Measurements from ENCODE around the gene LOC101059915.

Gene LOC101059915

DNA sequence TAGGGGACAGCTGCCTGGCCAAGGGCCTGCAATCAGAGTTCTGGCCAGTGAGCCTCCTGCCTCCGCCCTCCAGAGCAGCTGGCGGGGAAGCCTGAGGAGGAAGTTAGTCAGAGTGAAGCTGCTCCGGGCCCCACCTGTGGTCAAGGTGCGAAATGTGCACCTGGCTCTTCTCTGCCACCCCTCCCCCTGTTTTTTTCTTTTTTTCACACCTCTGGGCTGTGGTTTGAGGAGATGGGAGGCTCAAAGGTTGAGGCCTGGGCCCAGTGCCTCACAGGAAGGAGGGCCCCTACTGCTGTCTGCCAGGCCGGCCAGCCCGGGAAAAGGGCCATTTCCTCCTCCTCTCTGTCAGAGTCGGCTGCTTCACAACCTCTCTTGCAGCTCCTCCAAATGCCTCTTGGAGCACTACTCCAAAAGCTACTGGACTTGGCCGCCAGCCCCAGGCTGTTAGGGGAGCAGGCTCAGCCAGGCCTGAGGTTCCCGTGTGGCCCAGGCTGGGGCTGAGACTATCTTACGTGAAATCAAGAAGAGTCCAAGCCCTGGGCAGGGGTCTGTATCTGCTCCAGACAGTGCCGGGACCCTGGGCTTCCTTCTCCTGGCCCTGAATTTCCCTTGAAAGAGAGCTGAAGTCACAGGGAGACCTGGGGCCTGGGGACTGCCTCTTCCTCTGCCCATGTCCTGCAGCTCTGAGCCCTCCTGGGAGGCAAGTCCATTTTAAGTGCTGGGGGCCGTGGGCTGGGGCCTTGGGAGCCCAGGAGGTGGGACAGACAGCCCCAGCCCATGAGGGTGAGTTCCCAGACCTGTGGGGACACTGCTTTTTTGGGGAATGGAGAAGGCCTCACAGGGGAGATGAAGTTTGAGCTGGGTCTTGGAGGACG is 44.5 kb upstream of the LOC101059915 start:
- no peaks in the 10 kb centered on the region for H3K9me3 ChIP-seq (replicated peaks in 1 of 2; ENCODE audit: control insufficient read depth in 2 of 2, insufficient read depth in 1 of 2, low read depth in 1 of 2, low read length in 2 of 2)
- H3K9ac ChIP-seq (ENCODE audit: low read depth, low read length, poor library complexity) = no peak overlapping the region
- no peak overlapping the region for H2BK5ac ChIP-seq (ENCODE audit: low read length)
- no CpG with 5 or more reads among the region's 13 CpGs for WGBS, 2 donors (ENCODE audit: extremely low coverage in 2 of 2, insufficient read length in 2 of 2, insufficient replicate concordance in 1 of 2)
- no peaks in the 10 kb centered on the region for H3K79me1 ChIP-seq (ENCODE audit: low read depth, low read length)
- H4K8ac ChIP-seq (ENCODE audit: low read depth, low read length) = no peak overlapping the region
- H2BK12ac ChIP-seq (ENCODE audit: low read length) = no peak overlapping the region
- no peak overlapping the region for H4K91ac ChIP-seq (ENCODE audit: low read depth, low read length, poor library complexity)
- H3K4me1 ChIP-seq (ENCODE audit: control insufficient read depth in 2 of 2, insufficient read depth in 1 of 2, low read depth in 1 of 2, low read length in 2 of 2) = no peaks in the 10 kb centered on the region
- no peak overlapping the region for H3K18ac ChIP-seq (ENCODE audit: low read length)
- peak overlapping the region; percentile 92 for H2AFZ ChIP-seq (ENCODE audit: low read length)
- no peak overlapping the region for H3K27ac ChIP-seq (replicated peaks; ENCODE audit: low read length)
- no peak overlapping the region for H3K14ac ChIP-seq (ENCODE audit: low read length)
- H3K23ac ChIP-seq (ENCODE audit: low read depth, low read length, poor library complexity) = no peak overlapping the region
- no peak overlapping the region for H3K4me3 ChIP-seq (ENCODE audit: low read length in 2 of 2)
- no peak overlapping the region for H3K4me2 ChIP-seq (ENCODE audit: insufficient read depth, low read length, poor library complexity, severe bottlenecking)
- H2AK5ac ChIP-seq (ENCODE audit: low read depth, low read length) = no peak overlapping the region
- no peaks in the 10 kb centered on the region for H3K36me3 ChIP-seq (replicated peaks in 1 of 2; ENCODE audit: control insufficient read depth in 2 of 2, insufficient read depth in 2 of 2, low read length in 2 of 2)
- H2BK120ac ChIP-seq (ENCODE audit: low read depth, low read length) = no peak overlapping the region
- H3K27me3 ChIP-seq (ENCODE audit: control insufficient read depth in 3 of 3, insufficient read depth in 3 of 3, low read depth in 1 of 3, low read length in 3 of 3) = peaks cover 0 to 7% (median 0%) of the 10 kb centered on the region in 3 experiments
- H3K4ac ChIP-seq (ENCODE audit: low read length) = no peak overlapping the region
- no peak overlapping the region for H2BK15ac ChIP-seq (ENCODE audit: low read length)
- DNase-seq (ENCODE audit: low spot score) = peak; percentile 4

DNA sequence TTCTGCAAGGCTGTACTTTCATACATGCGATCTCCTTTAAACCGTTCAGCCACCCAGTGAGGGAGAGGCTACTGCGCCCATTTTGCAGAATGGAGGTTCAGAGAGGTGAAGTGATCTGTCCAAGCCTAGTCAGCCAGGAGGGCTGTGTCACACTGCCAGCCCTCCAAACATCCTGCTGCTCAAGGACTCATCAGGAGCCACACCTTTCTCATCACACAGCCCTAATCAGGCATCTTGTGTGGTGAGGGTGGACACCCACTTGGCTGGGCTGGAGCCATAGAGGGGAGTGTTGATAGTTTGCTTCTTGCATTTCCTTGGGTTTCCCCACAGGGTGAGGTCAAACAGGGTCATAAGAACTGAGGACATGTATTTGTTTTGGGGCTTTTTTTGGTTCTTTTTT is 43.6 kb upstream of the LOC101059915 start:
- no peak overlapping the region for H3K18ac ChIP-seq (ENCODE audit: low read length)
- no peak overlapping the region for H3K14ac ChIP-seq (ENCODE audit: low read length)
- DNase-seq (ENCODE audit: low spot score) = no peak
- H3K79me1 ChIP-seq (ENCODE audit: low read depth, low read length) = no peaks in the 10 kb centered on the region
- no peaks in the 10 kb centered on the region for H3K9me3 ChIP-seq (replicated peaks in 1 of 2; ENCODE audit: control insufficient read depth in 2 of 2, insufficient read depth in 1 of 2, low read depth in 1 of 2, low read length in 2 of 2)
- no peaks in the 10 kb centered on the region for H3K4me1 ChIP-seq (ENCODE audit: control insufficient read depth in 2 of 2, insufficient read depth in 1 of 2, low read depth in 1 of 2, low read length in 2 of 2)
- H4K8ac ChIP-seq (ENCODE audit: low read depth, low read length) = no peak overlapping the region
- no peak overlapping the region for H3K23ac ChIP-seq (ENCODE audit: low read depth, low read length, poor library complexity)
- no peak overlapping the region for H2AK5ac ChIP-seq (ENCODE audit: low read depth, low read length)
- H2BK120ac ChIP-seq (ENCODE audit: low read depth, low read length) = no peak overlapping the region
- no peak overlapping the region for H3K27ac ChIP-seq (replicated peaks; ENCODE audit: low read length)
- H4K91ac ChIP-seq (ENCODE audit: low read depth, low read length, poor library complexity) = no peak overlapping the region
- WGBS, 2 donors (ENCODE audit: extremely low coverage in 2 of 2, insufficient read length in 2 of 2, insufficient replicate concordance in 1 of 2) = no CpG with 5 or more reads among the region's 3 CpGs
- H2BK12ac ChIP-seq (ENCODE audit: low read length) = no peak overlapping the region
- H3K9ac ChIP-seq (ENCODE audit: low read depth, low read length, poor library complexity) = no peak overlapping the region
- no peak overlapping the region for H2BK5ac ChIP-seq (ENCODE audit: low read length)
- H3K27me3 ChIP-seq (ENCODE audit: control insufficient read depth in 3 of 3, insufficient read depth in 3 of 3, low read depth in 1 of 3, low read length in 3 of 3) = peaks cover 0 to 3% (median 0%) of the 10 kb centered on the region in 3 experiments
- H2AFZ ChIP-seq (ENCODE audit: low read length) = no peak overlapping the region
- no peak overlapping the region for H3K4me3 ChIP-seq (ENCODE audit: low read length in 2 of 2)
- no peak overlapping the region for H3K4me2 ChIP-seq (ENCODE audit: insufficient read depth, low read length, poor library complexity, severe bottlenecking)
- no peak overlapping the region for H2BK15ac ChIP-seq (ENCODE audit: low read length)
- H3K36me3 ChIP-seq (replicated peaks in 1 of 2; ENCODE audit: control insufficient read depth in 2 of 2, insufficient read depth in 2 of 2, low read length in 2 of 2) = no peaks in the 10 kb centered on the region
- no peak overlapping the region for H3K4ac ChIP-seq (ENCODE audit: low read length)

DNA sequence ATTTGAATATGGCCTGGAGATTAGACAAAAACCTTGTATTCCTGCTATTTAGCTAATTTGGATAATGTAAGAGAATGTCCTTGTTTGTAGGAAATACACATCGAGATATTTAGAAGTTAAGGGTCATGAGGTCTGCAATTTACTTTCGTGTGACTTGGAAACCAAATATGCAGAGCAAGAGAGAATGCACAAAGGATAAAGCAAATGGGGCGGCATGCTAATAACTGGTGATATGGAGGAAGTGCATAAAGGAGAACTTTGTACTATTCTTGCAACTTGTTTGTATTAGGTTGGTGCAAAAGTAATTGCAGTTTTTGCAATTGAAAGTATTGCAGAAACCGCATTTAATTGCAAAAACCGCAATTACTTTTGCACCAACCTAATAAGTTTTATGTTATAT is 41.9 kb upstream of the LOC101059915 start:
- no peaks in the 10 kb centered on the region for H3K4me1 ChIP-seq (ENCODE audit: control insufficient read depth in 2 of 2, insufficient read depth in 1 of 2, low read depth in 1 of 2, low read length in 2 of 2)
- H3K9ac ChIP-seq (ENCODE audit: low read depth, low read length, poor library complexity) = no peak overlapping the region
- H3K18ac ChIP-seq (ENCODE audit: low read length) = no peak overlapping the region
- no peak overlapping the region for H3K23ac ChIP-seq (ENCODE audit: low read depth, low read length, poor library complexity)
- H4K91ac ChIP-seq (ENCODE audit: low read depth, low read length, poor library complexity) = no peak overlapping the region
- H3K9me3 ChIP-seq (replicated peaks in 1 of 2; ENCODE audit: control insufficient read depth in 2 of 2, insufficient read depth in 1 of 2, low read depth in 1 of 2, low read length in 2 of 2) = no peaks in the 10 kb centered on the region
- H3K27me3 ChIP-seq (ENCODE audit: control insufficient read depth in 3 of 3, insufficient read depth in 3 of 3, low read depth in 1 of 3, low read length in 3 of 3) = no peaks in the 10 kb centered on the region
- no peak overlapping the region for H2AK5ac ChIP-seq (ENCODE audit: low read depth, low read length)
- H3K36me3 ChIP-seq (replicated peaks in 1 of 2; ENCODE audit: control insufficient read depth in 2 of 2, insufficient read depth in 2 of 2, low read length in 2 of 2) = no peaks in the 10 kb centered on the region
- no peaks in the 10 kb centered on the region for H3K79me1 ChIP-seq (ENCODE audit: low read depth, low read length)
- H3K4me2 ChIP-seq (ENCODE audit: insufficient read depth, low read length, poor library complexity, severe bottlenecking) = no peak overlapping the region
- H3K4ac ChIP-seq (ENCODE audit: low read length) = no peak overlapping the region
- no CpG with 5 or more reads among the region's 5 CpGs for WGBS, 2 donors (ENCODE audit: extremely low coverage in 2 of 2, insufficient read length in 2 of 2, insufficient replicate concordance in 1 of 2)
- H3K14ac ChIP-seq (ENCODE audit: low read length) = no peak overlapping the region
- no peak overlapping the region for H3K4me3 ChIP-seq (ENCODE audit: low read length in 2 of 2)
- H3K27ac ChIP-seq (replicated peaks; ENCODE audit: low read length) = no peak overlapping the region
- DNase-seq (ENCODE audit: low spot score) = no peak
- H2BK5ac ChIP-seq (ENCODE audit: low read length) = no peak overlapping the region
- H2BK12ac ChIP-seq (ENCODE audit: low read length) = no peak overlapping the region
- H2AFZ ChIP-seq (ENCODE audit: low read length) = no peak overlapping the region
- no peak overlapping the region for H2BK120ac ChIP-seq (ENCODE audit: low read depth, low read length)
- no peak overlapping the region for H4K8ac ChIP-seq (ENCODE audit: low read depth, low read length)
- no peak overlapping the region for H2BK15ac ChIP-seq (ENCODE audit: low read length)

DNA sequence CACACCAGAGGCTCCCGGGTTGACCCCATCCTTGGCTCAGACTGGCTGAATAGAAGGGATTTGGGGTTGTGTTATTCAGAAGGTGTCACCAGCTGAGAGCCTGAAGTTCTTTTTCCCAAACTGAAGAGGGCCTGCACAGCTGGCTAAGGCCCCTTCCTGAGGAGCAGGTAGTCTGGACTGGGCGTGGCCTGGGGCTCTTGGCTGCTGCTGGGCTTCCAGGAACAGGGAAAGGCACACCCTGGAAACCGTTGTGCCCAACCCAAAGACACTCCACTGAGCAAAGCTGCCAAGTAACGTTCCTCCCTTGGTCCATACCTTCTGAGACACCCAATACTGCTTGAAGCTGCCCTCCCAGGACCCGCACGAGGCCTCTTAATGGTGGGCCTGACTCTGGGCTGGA is 40.8 kb upstream of the LOC101059915 start:
- Histone ChIP-seq H3K23ac (ENCODE audit: low read depth, low read length, poor library complexity) (no peak overlapping the region), H2BK12ac (ENCODE audit: low read length) (no peak overlapping the region), H2BK5ac (ENCODE audit: low read length) (no peak overlapping the region), H3K14ac (ENCODE audit: low read length) (no peak overlapping the region), H3K9ac (ENCODE audit: low read depth, low read length, poor library complexity) (no peak overlapping the region), H3K79me1 (ENCODE audit: low read depth, low read length) (no peaks in the 10 kb centered on the region), H2AFZ (ENCODE audit: low read length) (no peak overlapping the region), H2BK120ac (ENCODE audit: low read depth, low read length) (no peak overlapping the region), H3K36me3 (replicated peaks in 1 of 2; ENCODE audit: control insufficient read depth in 2 of 2, insufficient read depth in 2 of 2, low read length in 2 of 2) (no peaks in the 10 kb centered on the region), H3K18ac (ENCODE audit: low read length) (no peak overlapping the region), H3K9me3 (replicated peaks in 1 of 2; ENCODE audit: control insufficient read depth in 2 of 2, insufficient read depth in 1 of 2, low read depth in 1 of 2, low read length in 2 of 2) (no peaks in the 10 kb centered on the region), H2AK5ac (ENCODE audit: low read depth, low read length) (no peak overlapping the region), H4K91ac (ENCODE audit: low read depth, low read length, poor library complexity) (no peak overlapping the region), H3K4me1 (ENCODE audit: control insufficient read depth in 2 of 2, insufficient read depth in 1 of 2, low read depth in 1 of 2, low read length in 2 of 2) (no peaks in the 10 kb centered on the region), H3K27me3 (ENCODE audit: control insufficient read depth in 3 of 3, insufficient read depth in 3 of 3, low read depth in 1 of 3, low read length in 3 of 3) (no peaks in the 10 kb centered on the region), H3K4me3 (ENCODE audit: low read length in 2 of 2) (no peak overlapping the region), H2BK15ac (ENCODE audit: low read length) (no peak overlapping the region), H3K4ac (ENCODE audit: low read length) (no peak overlapping the region), H4K8ac (ENCODE audit: low read depth, low read length) (no peak overlapping the region), H3K27ac (replicated peaks; ENCODE audit: low read length) (no peak overlapping the region), H3K4me2 (ENCODE audit: insufficient read depth, low read length, poor library complexity, severe bottlenecking) (no peak overlapping the region)
- no peak for DNase-seq (ENCODE audit: low spot score)
- WGBS, 2 donors (ENCODE audit: extremely low coverage in 2 of 2, insufficient read length in 2 of 2, insufficient replicate concordance in 1 of 2) = no CpG with 5 or more reads among the region's 6 CpGs
